BJ (cell line): Measurements from ENCODE around the gene CCR5AS.

Experiments used
- CTCF ChIA-PET: fragments of 350-600 bp; formaldehyde crosslinking; extraction: SDS; loops from one replicate; lab custom pipeline; 2021; ENCODE audit warnings: antibody characterized with exemption, inconsistent platforms; lab: Yijun Ruan, JAX
- POLR2A ChIA-PET: fragments of 300-600 bp; sonication (Branson Sonifier 250); formaldehyde crosslinking; extraction: SDS; loops from one replicate; lab custom pipeline; 2021; ENCODE audit warnings: antibody characterized with exemption; lab: Charles Lee
- DNase-seq: peaks from one replicate; pipeline ENCODE4 v3.0.0-alpha.2; 2011; ENCODE audit warnings: low read depth
- H3K27me3 ChIP-seq: 2 replicates; pipeline ENCODE4 v1.6.0; 2011; ENCODE audit warnings: low read length; ENCODE audit not compliant: control insufficient read depth, insufficient read depth
- H3K36me3 ChIP-seq: 2 replicates; pipeline ENCODE4 v1.5.1; 2011; ENCODE audit warnings: low read length; ENCODE audit not compliant: control insufficient read depth, insufficient read depth
- H3K4me3 ChIP-seq: 2 replicates; pipeline ENCODE4 v1.5.1; 2011; ENCODE audit warnings: low read depth, mild to moderate bottlenecking, control low read depth, low read length
- TF ChIP-seq, protein P1 (sequence below): IDR thresholded peaks from 2 replicates; pipeline ENCODE4 v1.5.1; 2011; ENCODE audit warnings: low read depth, mild to moderate bottlenecking, control low read depth, inconsistent platforms, low read length, moderate library complexity; ENCODE audit not compliant: insufficient read depth

The CCR5AS gene

DNA sequence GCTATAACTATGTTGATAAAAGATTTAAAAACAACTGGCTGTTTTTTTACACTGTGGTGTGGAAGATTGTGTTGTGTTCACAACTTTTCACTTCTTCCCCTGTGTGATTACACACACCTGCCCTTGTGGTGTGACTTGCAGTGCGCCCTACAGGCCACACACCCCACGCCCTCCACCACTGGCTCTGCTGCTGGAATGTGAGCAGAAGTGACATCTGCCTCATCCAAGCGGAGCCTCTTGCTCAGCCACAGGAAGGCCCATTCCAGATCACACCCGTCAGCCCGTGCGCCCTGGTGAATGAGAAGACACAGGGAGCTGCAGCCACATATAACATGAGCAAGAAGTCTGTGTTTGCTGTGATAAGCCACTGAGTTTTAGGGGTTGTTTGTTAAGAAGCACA lies 46.0 kb downstream of the CCR5AS start:
- H3K36me3 ChIP-seq = no peaks in the 10 kb centered on the region
- ChIA-PET POLR2A (no interaction called here), CTCF (interaction anchor here (1.6 kb wide), 1 partner anchor 10 kb away, joined by 3 read pairs; the partner anchor contains the start of gene CCR5)
- TF ChIP-seq, protein P1, sequence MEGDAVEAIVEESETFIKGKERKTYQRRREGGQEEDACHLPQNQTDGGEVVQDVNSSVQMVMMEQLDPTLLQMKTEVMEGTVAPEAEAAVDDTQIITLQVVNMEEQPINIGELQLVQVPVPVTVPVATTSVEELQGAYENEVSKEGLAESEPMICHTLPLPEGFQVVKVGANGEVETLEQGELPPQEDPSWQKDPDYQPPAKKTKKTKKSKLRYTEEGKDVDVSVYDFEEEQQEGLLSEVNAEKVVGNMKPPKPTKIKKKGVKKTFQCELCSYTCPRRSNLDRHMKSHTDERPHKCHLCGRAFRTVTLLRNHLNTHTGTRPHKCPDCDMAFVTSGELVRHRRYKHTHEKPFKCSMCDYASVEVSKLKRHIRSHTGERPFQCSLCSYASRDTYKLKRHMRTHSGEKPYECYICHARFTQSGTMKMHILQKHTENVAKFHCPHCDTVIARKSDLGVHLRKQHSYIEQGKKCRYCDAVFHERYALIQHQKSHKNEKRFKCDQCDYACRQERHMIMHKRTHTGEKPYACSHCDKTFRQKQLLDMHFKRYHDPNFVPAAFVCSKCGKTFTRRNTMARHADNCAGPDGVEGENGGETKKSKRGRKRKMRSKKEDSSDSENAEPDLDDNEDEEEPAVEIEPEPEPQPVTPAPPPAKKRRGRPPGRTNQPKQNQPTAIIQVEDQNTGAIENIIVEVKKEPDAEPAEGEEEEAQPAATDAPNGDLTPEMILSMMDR = no peak
- no peak overlapping the region for H3K4me3 ChIP-seq
- H3K27me3 ChIP-seq = peaks cover 5% of the 10 kb centered on the region
- no peak for DNase-seq

DNA sequence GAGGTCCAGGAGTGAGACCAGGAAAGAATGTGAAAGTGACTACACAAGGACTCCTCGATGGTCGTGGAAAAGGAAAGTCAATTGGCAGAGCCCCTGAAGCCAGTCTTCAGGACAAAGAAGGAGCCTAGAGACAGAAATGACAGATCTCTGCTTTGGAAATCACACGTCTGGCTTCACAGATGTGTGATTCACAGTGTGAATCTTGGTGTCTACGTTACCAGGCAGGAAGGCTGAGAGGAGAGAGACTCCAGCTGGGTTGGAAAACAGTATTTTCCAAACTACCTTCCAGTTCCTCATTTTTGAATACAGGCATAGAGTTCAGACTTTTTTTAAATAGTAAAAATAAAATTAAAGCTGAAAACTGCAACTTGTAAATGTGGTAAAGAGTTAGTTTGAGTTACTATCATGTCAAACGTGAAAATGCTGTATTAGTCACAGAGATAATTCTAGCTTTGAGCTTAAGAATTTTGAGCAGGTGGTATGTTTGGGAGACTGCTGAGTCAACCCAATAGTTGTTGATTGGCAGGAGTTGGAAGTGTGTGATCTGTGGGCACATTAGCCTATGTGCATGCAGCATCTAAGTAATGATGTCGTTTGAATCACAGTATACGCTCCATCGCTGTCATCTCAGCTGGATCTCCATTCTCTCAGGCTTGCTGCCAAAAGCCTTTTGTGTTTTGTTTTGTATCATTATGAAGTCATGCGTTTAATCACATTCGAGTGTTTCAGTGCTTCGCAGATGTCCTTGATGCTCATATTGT lies 47.0 kb downstream of the CCR5AS start:
- POLR2A ChIA-PET = no interaction called here
- no peak for DNase-seq
- CTCF ChIA-PET = interaction anchor here (1.8 kb wide), 1 partner anchor 11 kb away, joined by 6 read pairs; the partner anchor contains the start of gene CCR5
- TF ChIP-seq, protein P1 = no peak
- Histone ChIP-seq H3K36me3 (no peaks in the 10 kb centered on the region), H3K27me3 (peaks cover 7% of the 10 kb centered on the region), H3K4me3 (no peak overlapping the region)

DNA sequence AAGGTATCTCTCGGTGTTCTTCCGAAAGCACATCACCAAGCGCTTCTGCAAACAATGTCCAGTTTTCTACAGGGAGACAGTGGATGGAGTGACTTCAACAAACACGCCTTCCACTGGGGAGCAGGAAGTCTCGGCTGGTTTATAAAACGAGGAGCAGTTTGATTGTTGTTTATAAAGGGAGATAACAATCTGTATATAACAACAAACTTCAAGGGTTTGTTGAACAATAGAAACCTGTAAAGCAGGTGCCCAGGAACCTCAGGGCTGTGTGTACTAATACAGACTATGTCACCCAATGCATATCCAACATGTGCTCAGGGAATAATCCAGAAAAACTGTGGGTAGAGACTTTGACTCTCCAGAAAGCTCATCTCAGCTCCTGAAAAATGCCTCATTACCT lies 48.4 kb downstream of the CCR5AS start:
- Histone ChIP-seq H3K4me3 (no peak overlapping the region), H3K27me3 (peaks cover 5% of the 10 kb centered on the region), H3K36me3 (no peaks in the 10 kb centered on the region)
- no peak for DNase-seq
- TF ChIP-seq, protein P1 = no peak
- ChIA-PET CTCF (interaction anchor here (1.8 kb wide), 1 partner anchor 12 kb away, joined by 6 read pairs; the partner anchor contains the start of gene CCR5), POLR2A (no interaction called here)

DNA sequence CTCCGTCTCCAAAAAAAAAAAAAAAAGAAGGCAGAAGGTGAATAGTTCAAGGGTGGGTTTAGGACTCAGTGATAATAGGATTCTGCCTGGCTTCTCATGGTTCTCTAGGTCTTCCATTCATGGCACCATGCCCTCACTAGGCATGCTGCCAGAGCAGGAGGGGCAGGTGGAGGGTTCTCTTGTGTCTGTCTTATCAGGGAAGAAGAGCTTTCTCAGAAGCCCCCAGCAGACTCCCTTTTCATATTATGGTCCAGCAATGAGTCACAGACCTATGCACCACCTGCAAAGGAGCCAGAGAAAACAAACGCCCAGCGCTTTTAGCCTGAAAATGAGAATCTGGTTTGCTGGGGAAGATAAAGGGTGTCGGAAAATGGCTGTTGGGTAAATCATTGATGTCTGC lies 50.0 kb downstream of the CCR5AS start:
- TF ChIP-seq, protein P1 = no peak
- POLR2A ChIA-PET = no interaction called here
- CTCF ChIA-PET = no interaction called here
- Histone ChIP-seq H3K27me3 (peaks cover 7% of the 10 kb centered on the region), H3K4me3 (no peak overlapping the region), H3K36me3 (no peaks in the 10 kb centered on the region)
- no peak for DNase-seq

DNA sequence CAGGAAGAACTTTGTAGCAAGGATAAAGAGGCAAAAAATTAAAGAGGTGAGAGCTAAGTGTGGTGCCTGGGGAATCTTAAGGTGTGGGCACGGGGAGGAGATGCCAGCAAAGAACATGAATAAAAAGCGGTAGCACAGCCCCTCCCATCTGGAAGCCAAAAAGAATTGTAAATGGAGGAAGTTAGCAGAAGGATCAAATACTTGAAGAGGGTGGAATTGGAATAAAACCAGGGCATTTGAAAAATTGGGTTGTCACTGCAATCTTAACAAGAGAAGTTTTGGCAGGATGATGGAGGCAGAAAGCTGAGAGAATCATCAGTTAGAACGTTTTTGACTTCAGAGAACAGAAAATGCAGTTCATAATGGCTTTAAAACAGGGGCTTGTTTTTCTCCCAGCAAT lies 50.6 kb downstream of the CCR5AS start:
- Histone ChIP-seq H3K27me3 (peaks cover 7% of the 10 kb centered on the region), H3K4me3 (no peak overlapping the region), H3K36me3 (no peaks in the 10 kb centered on the region)
- DNase-seq = no peak
- ChIA-PET CTCF (no interaction called here), POLR2A (no interaction called here)
- TF ChIP-seq, protein P1 = no peak
